Thyroid gland (tissue), 4 donors: ENCODE measurements around the gene ILRUN. TPM values are rescaled to one million over a fixed set of nuclear protein-coding genes. Genes with fewer than 3 reads are reported as not detected.

Source experiments
- DNase-seq, 2 donors: peaks; one replicate each; pipeline ENCODE4 v3.0.0-alpha.2; 2019
- H3K27ac ChIP-seq, 3 donors: fragments of 200-600 bp; sonication (generic); 1 replicate in 2 of 3; 2 replicates in 1 of 3; pipeline ENCODE4 v1.5.1; 2016 to 2019; ENCODE audit warnings: mild to moderate bottlenecking in 1 of 3, moderate library complexity in 1 of 3
- H3K27me3 ChIP-seq: fragments of 200-600 bp; sonication (generic); one replicate; pipeline ENCODE4 v1.5.1; 2019
- H3K36me3 ChIP-seq, 2 donors: fragments of 200-600 bp; sonication (generic); one replicate each; pipeline ENCODE4 v1.5.1; 2016 to 2019
- H3K4me1 ChIP-seq, 2 donors: fragments of 200-600 bp; sonication (generic); one replicate each; pipeline ENCODE4 v1.5.1; 2017 to 2019
- H3K4me3 ChIP-seq, 3 donors: fragments of 200-600 bp; sonication (generic); replicated peaks in 1 of 3; 1 replicate in 2 of 3; 2 replicates in 1 of 3; pipeline ENCODE4 v1.5.1; 2016; ENCODE audit warnings: mild to moderate bottlenecking in 1 of 3
- H3K9me3 ChIP-seq: fragments of 200-600 bp; sonication (generic); one replicate; pipeline ENCODE4 v1.5.1; 2017
- CTCF ChIP-seq, 6 experiments: fragments of 200-600 bp in 3 of 6; fragments of 450-650 bp in 3 of 6; sonication (generic) in 3 of 6; IDR thresholded peaks; one replicate each; pipeline ENCODE4 v1.5.1; 2016 to 2019; ENCODE audit warnings: antibody characterized with exemption in 6 of 6, mild to moderate bottlenecking in 2 of 6, inconsistent platforms in 1 of 6, moderate library complexity in 1 of 6
- POLR2A ChIP-seq, 2 donors: fragments of 450-650 bp; IDR thresholded peaks; one replicate each; pipeline ENCODE4 v1.6.1; 2017; ENCODE audit warnings: antibody characterized with exemption in 2 of 2, mild to moderate bottlenecking in 2 of 2, moderate library complexity in 1 of 2
- WGBS, 2 donors: methylation state at CpG; one replicate each; pipeline ENCODE4 v1.1.5; 2017; 5-methylcytosine and 5-hydroxymethylcytosine counted together
- intact Hi-C: fragments of 100-400 bp; cut with DNase I; formaldehyde crosslinking; loops from one replicate; pipeline ENCODE4 v1.15.1; 2023
- total RNA-seq, 4 donors: library from RNA; depleted of rRNA; stranded (reverse); fragments of >200 nt; gene quantifications; one replicate each; pipeline ENCODE4 v1.2.3, GENCODE V29; 2016

The ILRUN gene
- total RNA-seq, 4 donors from 2014 or later, result 76.5 to 107 (median 89.0) TPM

- Histone ChIP-seq H3K36me3 (no peaks in the 10 kb centered on the region), H3K27ac (no peak overlapping the region), H3K4me3 (no peak overlapping the region), H3K4me1 (no peaks in the 10 kb centered on the region), H3K9me3 (no peaks in the 10 kb centered on the region), H3K27me3 (no peaks in the 10 kb centered on the region)
- DNase-seq, result no peak
- intact Hi-C loops, result no loop called here
- 94 to 95% methylated on average over 4 of the region's 4 CpGs for WGBS, 2 donors
- TF ChIP-seq CTCF (IDR thresholded peaks at IDR 0.05) (no peak), POLR2A (IDR thresholded peaks at IDR 0.05) (no peak)
Measured at GRCh38 chr6:34742094-34742493, 45.5 kb upstream of the ILRUN start.

- DNase-seq, result no peak
- H3K4me1 ChIP-seq, result no peaks in the 10 kb centered on the region
- no peak overlapping the region for H3K4me3 ChIP-seq
- no peaks in the 10 kb centered on the region for H3K36me3 ChIP-seq
- 94 to 96% methylated on average over 3 of the region's 3 CpGs for WGBS, 2 donors
- no peaks in the 10 kb centered on the region for H3K9me3 ChIP-seq
- TF ChIP-seq POLR2A (IDR thresholded peaks at IDR 0.05) (no peak), CTCF (IDR thresholded peaks at IDR 0.05) (no peak)
- H3K27me3 ChIP-seq, result no peaks in the 10 kb centered on the region
- intact Hi-C loops, result no loop called here
- H3K27ac ChIP-seq, result no peak overlapping the region
Measured at GRCh38 chr6:34736823-34737222, 40.3 kb upstream of the ILRUN start.

- Histone ChIP-seq H3K4me1 (no peaks in the 10 kb centered on the region), H3K9me3 (no peaks in the 10 kb centered on the region), H3K27ac (no peak overlapping the region), H3K4me3 (no peak overlapping the region), H3K36me3 (no peaks in the 10 kb centered on the region), H3K27me3 (no peaks in the 10 kb centered on the region)
- WGBS, 2 donors, result 93 to 95% methylated on average over 5 of the region's 5 CpGs
- TF ChIP-seq CTCF (IDR thresholded peaks at IDR 0.05), result no peak
- TF ChIP-seq POLR2A (IDR thresholded peaks at IDR 0.05), result no peak
- no peak for DNase-seq
- intact Hi-C loops, result no loop called here
Measured at GRCh38 chr6:34731393-34732060, 35.0 kb upstream of the ILRUN start.

- WGBS, 2 donors, result 58 to 62% methylated on average over 4 of the region's 4 CpGs
- intact Hi-C loops, result no loop called here
- Histone ChIP-seq H3K4me1 (no peaks in the 10 kb centered on the region), H3K9me3 (no peaks in the 10 kb centered on the region), H3K27me3 (no peaks in the 10 kb centered on the region), H3K27ac (no peak overlapping the region), H3K4me3 (no peak overlapping the region), H3K36me3 (no peaks in the 10 kb centered on the region)
- no peak for TF ChIP-seq POLR2A (IDR thresholded peaks at IDR 0.05)
- no peak for TF ChIP-seq CTCF (IDR thresholded peaks at IDR 0.05)
- DNase-seq, result no peak
Measured at GRCh38 chr6:34729631-34730470, 33.3 kb upstream of the ILRUN start.

- no peaks in the 10 kb centered on the region for H3K36me3 ChIP-seq
- TF ChIP-seq CTCF (IDR thresholded peaks at IDR 0.05) (no peak), POLR2A (IDR thresholded peaks at IDR 0.05) (no peak)
- no peaks in the 10 kb centered on the region for H3K27me3 ChIP-seq
- H3K27ac ChIP-seq, result no peak overlapping the region
- 81% methylated on average over 1 of the region's 1 CpG for WGBS, 2 donors
- DNase-seq, result no peak
- intact Hi-C loops, result no loop called here
- no peaks in the 10 kb centered on the region for H3K9me3 ChIP-seq
- no peak overlapping the region for H3K4me3 ChIP-seq
- H3K4me1 ChIP-seq, result no peaks in the 10 kb centered on the region
Measured at GRCh38 chr6:34726055-34726454, 29.5 kb upstream of the ILRUN start.
